Endothelial cell of umbilical vein (primary cell): ENCODE measurements around the gene TNFRSF19. TPM values are rescaled to one million over a fixed set of nuclear protein-coding genes. Genes with fewer than 3 reads are reported as not detected.

Experiments used
- BruUV-seq: library from RNA; stranded (reverse); fragments of 400-500 nt; replicated peaks from 2 replicates; lab custom pipeline; 2021; lab: Mats Ljungman, UMichigan
- CTCF ChIA-PET: fragments of 300-600, 350-600 bp; sonication (Branson Sonifier 250); formaldehyde crosslinking; loops from one replicate; lab custom pipeline; 2021; ENCODE audit warnings: antibody characterized with exemption, inconsistent platforms; lab: Charles Lee
- POLR2A ChIA-PET: fragments of 300-600, 350-600 bp; sonication (Branson Sonifier 250); formaldehyde crosslinking; loops from one replicate; lab custom pipeline; 2021; ENCODE audit warnings: antibody characterized with exemption, inconsistent platforms; lab: Charles Lee
- DNase-seq: peaks from one replicate; pipeline ENCODE4 v3.0.0-alpha.2; 2011; ENCODE audit warnings: low read depth, low spot score
- FAIRE-seq: peaks from 2 replicates; lab custom pipeline; 2011; peaks lifted over from hg19 to GRCh38; lab: Jason Lieb, UNC
- H2AFZ ChIP-seq: 2 replicates; pipeline ENCODE4 v1.6.0; 2012; ENCODE audit warnings: low read depth, low read length, control low read depth, inconsistent platforms
- H3K27ac ChIP-seq: 2 replicates; pipeline ENCODE4 v1.5.1; 2011; ENCODE audit warnings: low read depth, mild to moderate bottlenecking, control low read depth, low read length, moderate library complexity; ENCODE audit not compliant: insufficient read depth
- H3K27me3 ChIP-seq, 2 experiments: 2 replicates each; pipeline versions ENCODE4 v1.6.0 to v1.6.1; 2011; ENCODE audit warnings: low read length in 2 of 2, mixed read lengths in 1 of 2; ENCODE audit not compliant: control insufficient read depth in 2 of 2, insufficient read depth in 2 of 2
- H3K36me3 ChIP-seq, 2 experiments: 2 replicates in 1 of 2; 3 replicates in 1 of 2; pipeline ENCODE4 v1.5.1; 2011; ENCODE audit warnings: low read length in 2 of 2, mild to moderate bottlenecking in 1 of 2, moderate library complexity in 1 of 2; ENCODE audit not compliant: control insufficient read depth in 2 of 2, insufficient read depth in 2 of 2; ENCODE audit errors: extremely low read depth in 1 of 2
- H3K4me1 ChIP-seq: 3 replicates; pipeline ENCODE4 v1.5.1; 2011; ENCODE audit warnings: mild to moderate bottlenecking, low read length; ENCODE audit not compliant: control insufficient read depth, insufficient read depth; ENCODE audit errors: extremely low read depth
- H3K4me2 ChIP-seq: 2 replicates; pipeline ENCODE4 v1.6.1; 2011; ENCODE audit warnings: low read length, control low read depth, mixed read lengths; ENCODE audit not compliant: insufficient read depth
- H3K4me3 ChIP-seq, 3 experiments: fragments of 200-600 bp in 1 of 3; sonication (generic), shearing (Covaris generic) in 1 of 3; replicated peaks in 1 of 3; 2 replicates each; pipeline ENCODE4 v1.5.1; 2011 to 2016; ENCODE audit warnings: control low read depth in 3 of 3, low read length in 3 of 3, mild to moderate bottlenecking in 2 of 3, inconsistent platforms in 1 of 3, low read depth in 1 of 3, moderate library complexity in 1 of 3; ENCODE audit not compliant: insufficient read depth in 1 of 3
- H3K79me2 ChIP-seq: 2 replicates; pipeline ENCODE4 v1.6.0; 2012; ENCODE audit warnings: low read length, inconsistent platforms; ENCODE audit not compliant: control insufficient read depth, insufficient read depth
- H3K9ac ChIP-seq: replicated peaks from 2 replicates; pipeline ENCODE3; 2011; ENCODE audit warnings: low read length, control low read depth; ENCODE audit not compliant: insufficient read depth; ENCODE audit errors: extremely low read depth
- H3K9me1 ChIP-seq: replicated peaks from 3 replicates; pipeline ENCODE4 v1.6.0; 2011; ENCODE audit warnings: mild to moderate bottlenecking, low read length; ENCODE audit not compliant: control insufficient read depth, insufficient read depth; ENCODE audit errors: extremely low read depth
- H3K9me3 ChIP-seq: replicated peaks from 2 replicates; pipeline ENCODE4 v1.5.1; 2012; ENCODE audit warnings: low read length, inconsistent platforms; ENCODE audit not compliant: control insufficient read depth, insufficient read depth
- H4K20me1 ChIP-seq: replicated peaks from 2 replicates; pipeline ENCODE3; 2011; ENCODE audit warnings: mild to moderate bottlenecking, low read length; ENCODE audit not compliant: control insufficient read depth, insufficient read depth; ENCODE audit errors: extremely low read depth
- EZH2 ChIP-seq: IDR thresholded peaks from 2 replicates; pipeline ENCODE4 v1.6.1; 2012; ENCODE audit warnings: borderline replicate concordance, low read depth, mild to moderate bottlenecking, moderate library complexity, low read length, inconsistent platforms; ENCODE audit not compliant: severe bottlenecking
- FOS ChIP-seq: IDR thresholded peaks from 2 replicates; pipeline ENCODE4 v1.6.1; 2011; ENCODE audit warnings: mild to moderate bottlenecking, low read length, moderate library complexity, borderline replicate concordance; ENCODE audit not compliant: insufficient read depth
- GATA2 ChIP-seq: IDR thresholded peaks from 2 replicates; pipeline ENCODE4 v1.7.0; 2011; ENCODE audit warnings: low read depth, mild to moderate bottlenecking, moderate library complexity, mixed read lengths, low read length; ENCODE audit not compliant: insufficient read length, insufficient read depth
- JUN ChIP-seq: IDR thresholded peaks from 2 replicates; pipeline ENCODE4 v1.6.1; 2011; ENCODE audit warnings: borderline replicate concordance, low read depth; ENCODE audit not compliant: insufficient read length, insufficient read depth
- MAX ChIP-seq: IDR thresholded peaks from 2 replicates; pipeline ENCODE4 v1.6.1; 2011; ENCODE audit not compliant: insufficient read depth, insufficient read length
- MYC ChIP-seq: IDR thresholded peaks from one replicate; pipeline ENCODE4 v1.6.1; 2011; ENCODE audit warnings: mild to moderate bottlenecking, low read depth, low read length
- POLR2A ChIP-seq: IDR thresholded peaks from 2 replicates; pipeline ENCODE4 v1.6.1; 2012; ENCODE audit warnings: low read depth, mild to moderate bottlenecking, control low read depth, low read length
- POLR2AphosphoS5 ChIP-seq: IDR thresholded peaks from 2 replicates; pipeline ENCODE4 v1.6.1; 2012; ENCODE audit warnings: low read depth, mild to moderate bottlenecking, control low read depth, low read length, moderate library complexity; ENCODE audit not compliant: insufficient read depth
- dilution Hi-C: fragments of 300-500 bp; cut with MboI; formaldehyde crosslinking; loops from one replicate; pipeline ENCODE4 v1.15.0; 2019; ENCODE audit warnings: low sequenced_read_pairs; ENCODE audit not compliant: extremely low pct_ligation_motif_present
- intact Hi-C: fragments of 100-400 bp; cut with micrococcal nuclease; formaldehyde crosslinking; loops from one replicate; pipeline ENCODE4 v1.10.0; 2022
- polyA plus RNA-seq, 4 experiments: library from polyadenylated mRNA; depleted of rRNA in 3 of 4; stranded (reverse) in 3 of 4; unstranded in 1 of 4; fragments of >200 nt; gene quantifications; 2 replicates each; pipeline versions ENCODE4 v1.2.1 to v1.2.3, GENCODE V29; 2011 to 2012; ENCODE audit warnings: missing spikeins in 1 of 4
- total RNA-seq: library from RNA; stranded (reverse); gene quantifications from 2 replicates; pipeline ENCODE4 v1.2.3, GENCODE V29; 2021
- TF ChIP-seq, protein P1 (sequence below), 2 donors: IDR thresholded peaks; 1 replicate in 1 of 2; 2 replicates in 1 of 2; pipeline ENCODE4 v1.5.1; 2011; ENCODE audit warnings: low read length in 2 of 2, mild to moderate bottlenecking in 2 of 2, moderate library complexity in 2 of 2, control low read depth in 1 of 2, inconsistent platforms in 1 of 2, low read depth in 1 of 2; ENCODE audit not compliant: insufficient read depth in 1 of 2; ENCODE audit errors: extremely low read depth in 1 of 2

Gene TNFRSF19
- total and polyA plus RNA-seq, 2 donors (not counting 3 experiments of a cell fraction or from before 2014, with no cell fraction given), result 0.23 to 0.29 TPM

- H3K4me1 ChIP-seq, result no peaks in the 10 kb centered on the region
- H3K9ac ChIP-seq, result no peak overlapping the region
- no peak overlapping the region for H3K27ac ChIP-seq
Observed at GRCh38 chr13:23701186-23701585, 131.0 kb downstream of the TNFRSF19 start.

More at GRCh38 chr13:23701186-23701585, 131.0 kb downstream of the TNFRSF19 start:
- POLR2A ChIA-PET, result no interaction called here
- intact Hi-C loops, result no loop called here
- H3K36me3 ChIP-seq, result no peaks in the 10 kb centered on the region
- TF ChIP-seq EZH2, result no peak
- TF ChIP-seq, protein P1, sequence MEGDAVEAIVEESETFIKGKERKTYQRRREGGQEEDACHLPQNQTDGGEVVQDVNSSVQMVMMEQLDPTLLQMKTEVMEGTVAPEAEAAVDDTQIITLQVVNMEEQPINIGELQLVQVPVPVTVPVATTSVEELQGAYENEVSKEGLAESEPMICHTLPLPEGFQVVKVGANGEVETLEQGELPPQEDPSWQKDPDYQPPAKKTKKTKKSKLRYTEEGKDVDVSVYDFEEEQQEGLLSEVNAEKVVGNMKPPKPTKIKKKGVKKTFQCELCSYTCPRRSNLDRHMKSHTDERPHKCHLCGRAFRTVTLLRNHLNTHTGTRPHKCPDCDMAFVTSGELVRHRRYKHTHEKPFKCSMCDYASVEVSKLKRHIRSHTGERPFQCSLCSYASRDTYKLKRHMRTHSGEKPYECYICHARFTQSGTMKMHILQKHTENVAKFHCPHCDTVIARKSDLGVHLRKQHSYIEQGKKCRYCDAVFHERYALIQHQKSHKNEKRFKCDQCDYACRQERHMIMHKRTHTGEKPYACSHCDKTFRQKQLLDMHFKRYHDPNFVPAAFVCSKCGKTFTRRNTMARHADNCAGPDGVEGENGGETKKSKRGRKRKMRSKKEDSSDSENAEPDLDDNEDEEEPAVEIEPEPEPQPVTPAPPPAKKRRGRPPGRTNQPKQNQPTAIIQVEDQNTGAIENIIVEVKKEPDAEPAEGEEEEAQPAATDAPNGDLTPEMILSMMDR (IDR thresholded peaks at IDR 0.05; ENCODE audit: extremely low read depth in 1 of 2, insufficient read depth in 1 of 2, low read depth in 1 of 2, low read length in 2 of 2), result no peak
- no peak for TF ChIP-seq POLR2A
- TF ChIP-seq MYC, result no peak
- TF ChIP-seq MAX, result no peak
- no peak for TF ChIP-seq FOS
- TF ChIP-seq GATA2, result no peak
- no peak for TF ChIP-seq JUN
- no peak for TF ChIP-seq POLR2AphosphoS5
- DNase-seq (no peak), FAIRE-seq (no peak)
- H3K4me3 ChIP-seq, result no peak overlapping the region
- H3K27me3 ChIP-seq, result peaks cover 0 to 4% of the 10 kb centered on the region in 2 experiments
- no peak overlapping the region for H3K4me2 ChIP-seq
- dilution Hi-C loops, result no loop called here
- CTCF ChIA-PET, result no interaction called here
- H3K9me1 ChIP-seq, result no peaks in the 10 kb centered on the region
- no TSS peak for BruUV-seq
- H3K9me3 ChIP-seq, result no peaks in the 10 kb centered on the region
- H4K20me1 ChIP-seq, result no peaks in the 10 kb centered on the region
- no peaks in the 10 kb centered on the region for H3K79me2 ChIP-seq
- no peak overlapping the region for H2AFZ ChIP-seq
